Activated gamma-delta T cell treated with Interleukin-2 at 50 U/mL for 16 hours (primary cell): ENCODE data around the gene EAF1.
"Not testable (repeated sequence)": the region's sequence is repeated elsewhere in the genome, so short reads cannot be mapped to it uniquely, and the experiment has no call there.

ENCODE experiments used
- DNase-seq: peaks from one replicate; pipeline ENCODE4 v3.0.0-alpha.2; 2020

EAF1 gene

DNA sequence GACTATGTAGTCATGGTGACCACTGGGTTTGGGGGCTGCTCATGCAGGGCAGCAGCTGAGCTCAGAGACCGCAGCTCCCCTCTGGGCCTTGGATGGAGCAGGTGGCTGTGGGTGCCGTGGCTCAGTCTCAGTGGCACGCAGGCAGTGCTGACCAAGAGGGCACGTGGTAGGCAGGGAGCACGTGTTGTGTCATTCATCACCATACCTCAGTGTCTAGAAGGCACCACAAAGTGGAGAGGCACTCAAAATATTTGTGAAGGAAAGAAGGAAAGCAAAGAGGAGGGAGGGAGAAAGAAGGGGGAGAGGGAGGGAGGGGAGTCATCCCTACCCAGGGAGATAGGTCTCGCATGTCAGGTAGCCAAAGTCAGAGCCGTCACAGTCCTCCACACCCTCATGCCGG, 26.1 kb downstream of the EAF1 start:
- no peak for DNase-seq

DNA sequence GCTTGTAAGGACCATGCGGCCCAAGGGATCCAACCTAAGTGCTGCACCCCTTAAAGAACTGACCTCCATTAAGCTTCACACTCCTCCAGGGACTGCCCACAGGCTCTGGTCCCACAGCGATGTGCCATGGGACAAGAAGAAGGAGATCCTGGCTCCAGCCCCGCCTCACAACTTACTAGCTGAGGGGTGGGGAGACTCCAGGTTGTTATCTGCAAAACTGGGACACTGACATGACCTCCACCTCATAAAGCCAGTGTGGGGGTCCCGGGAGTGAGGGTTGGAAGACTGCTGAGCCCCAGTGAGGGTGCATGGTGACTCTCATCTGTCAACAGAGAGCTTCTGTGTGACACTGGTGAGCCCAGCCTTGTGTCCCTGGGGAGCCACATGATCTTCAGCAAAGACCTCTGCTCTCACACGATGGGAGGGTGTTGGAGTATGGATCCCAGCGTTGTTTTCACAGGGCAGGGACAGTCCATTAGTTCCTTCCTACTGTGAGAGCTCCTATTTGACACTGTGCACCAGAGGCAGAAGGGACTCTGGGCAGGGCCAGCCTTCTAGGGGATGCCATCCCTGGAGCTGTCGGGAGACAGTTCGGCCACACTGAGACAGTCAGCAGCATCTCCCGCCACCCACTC, 26.7 kb downstream of the EAF1 start:
- no peak for DNase-seq

DNA sequence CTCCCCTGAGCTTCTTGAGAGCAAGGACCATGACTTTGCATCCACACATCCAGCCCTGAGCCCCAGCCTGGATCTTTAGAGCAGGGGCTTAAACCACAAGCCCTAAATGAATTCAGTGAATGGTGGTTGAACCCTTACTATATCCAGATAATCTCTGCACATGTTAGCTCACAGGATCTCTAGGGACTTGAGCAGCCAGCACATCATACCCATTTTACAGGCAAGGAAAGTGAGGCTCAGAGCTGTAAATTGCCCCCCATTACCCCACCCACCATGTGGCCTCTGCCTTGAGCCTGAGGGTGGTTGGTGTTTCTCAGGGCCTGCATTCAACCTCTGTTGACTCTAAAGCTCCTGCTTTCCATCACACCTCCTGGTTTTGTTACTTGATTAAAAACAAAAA, 27.6 kb downstream of the EAF1 start:
- DNase-seq, result no peak

DNA sequence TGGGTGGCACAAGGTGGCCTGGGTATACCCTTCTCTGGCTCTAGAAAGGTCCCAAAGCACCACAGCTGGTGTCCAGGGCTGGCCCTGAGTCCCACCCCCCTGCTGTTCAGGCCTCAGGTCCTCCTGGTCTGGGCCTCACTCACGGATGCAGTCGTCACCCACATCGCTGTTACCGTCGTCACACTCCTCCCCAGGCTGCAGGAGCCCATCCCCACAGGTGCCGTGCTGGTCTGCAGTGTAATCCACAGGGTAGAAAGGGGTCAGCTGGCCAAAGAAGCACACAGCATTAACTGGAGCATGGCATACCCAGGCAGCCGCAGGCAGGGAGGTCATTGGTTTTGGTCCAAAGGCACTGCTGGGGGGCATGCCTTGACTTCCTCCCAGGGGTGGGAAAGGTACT, 28.4 kb downstream of the EAF1 start:
- no peak for DNase-seq

DNA sequence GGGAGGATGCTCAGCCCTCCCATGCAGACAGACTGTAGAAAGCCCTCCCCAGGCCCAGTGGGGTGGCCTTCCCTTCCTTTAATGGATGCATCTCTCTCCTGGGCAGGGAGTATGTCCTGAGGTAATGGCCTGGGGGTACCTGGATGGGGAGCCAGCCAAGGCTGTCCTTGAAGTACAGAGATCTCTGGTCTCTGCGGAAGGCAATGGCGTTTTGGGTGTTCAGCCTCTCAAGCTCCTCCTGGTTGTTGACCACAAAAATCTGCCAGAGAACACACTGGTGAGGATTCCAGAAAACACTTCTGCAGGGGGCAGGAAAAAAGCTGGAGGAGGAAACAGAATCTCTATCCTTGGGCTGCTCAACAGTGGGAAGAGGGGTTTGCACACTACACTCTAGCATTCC, 28.9 kb downstream of the EAF1 start:
- no peak for DNase-seq

DNA sequence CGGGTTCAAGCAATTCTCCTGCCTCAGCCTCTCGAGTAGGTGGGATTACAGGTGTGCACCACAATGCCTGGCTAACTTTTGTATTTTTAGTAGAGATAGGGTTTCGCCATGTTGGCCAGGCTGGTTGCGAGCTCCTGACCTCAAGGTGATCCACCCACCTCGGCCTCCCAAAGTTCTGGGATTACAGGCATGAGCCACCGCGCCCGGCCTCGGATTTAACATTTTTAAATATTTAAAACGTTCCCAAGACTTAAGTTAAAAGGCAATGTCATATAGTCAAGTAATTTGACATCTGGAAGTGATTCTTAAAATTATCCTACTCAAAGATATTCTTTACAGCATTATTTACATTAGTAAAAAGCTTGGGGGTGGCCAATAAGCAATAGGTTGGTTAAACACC, 29.5 kb downstream of the EAF1 start:
- DNase-seq, result not testable (repeated sequence)

DNA sequence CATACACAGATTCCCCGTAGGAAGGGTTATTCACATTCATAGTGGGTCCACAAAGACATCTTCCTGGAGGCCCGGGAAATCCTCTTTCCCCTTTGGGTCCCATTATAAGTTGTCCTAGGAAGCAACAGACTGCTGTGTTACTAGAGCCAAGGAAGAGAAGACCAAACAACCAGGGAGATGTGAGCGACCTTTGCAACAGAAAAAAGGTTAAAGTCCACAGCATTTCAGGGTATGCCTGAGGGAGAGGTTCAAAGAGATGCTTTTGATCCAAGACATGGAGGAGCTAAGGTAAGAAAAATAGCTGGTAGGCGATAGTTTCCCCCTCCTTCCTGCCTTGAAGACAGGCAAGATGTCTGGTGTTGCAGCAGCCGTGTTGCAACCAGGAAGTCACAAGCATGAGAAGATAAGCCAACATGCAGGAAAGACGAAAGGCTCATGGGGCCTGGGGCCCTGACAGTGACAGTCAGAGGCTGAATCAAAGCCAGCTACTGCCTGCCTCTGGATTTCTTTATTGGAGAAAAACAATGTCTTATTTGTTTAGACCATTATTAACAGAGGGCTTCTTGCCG, 30.9 kb downstream of the EAF1 start:
- no peak for DNase-seq

DNA sequence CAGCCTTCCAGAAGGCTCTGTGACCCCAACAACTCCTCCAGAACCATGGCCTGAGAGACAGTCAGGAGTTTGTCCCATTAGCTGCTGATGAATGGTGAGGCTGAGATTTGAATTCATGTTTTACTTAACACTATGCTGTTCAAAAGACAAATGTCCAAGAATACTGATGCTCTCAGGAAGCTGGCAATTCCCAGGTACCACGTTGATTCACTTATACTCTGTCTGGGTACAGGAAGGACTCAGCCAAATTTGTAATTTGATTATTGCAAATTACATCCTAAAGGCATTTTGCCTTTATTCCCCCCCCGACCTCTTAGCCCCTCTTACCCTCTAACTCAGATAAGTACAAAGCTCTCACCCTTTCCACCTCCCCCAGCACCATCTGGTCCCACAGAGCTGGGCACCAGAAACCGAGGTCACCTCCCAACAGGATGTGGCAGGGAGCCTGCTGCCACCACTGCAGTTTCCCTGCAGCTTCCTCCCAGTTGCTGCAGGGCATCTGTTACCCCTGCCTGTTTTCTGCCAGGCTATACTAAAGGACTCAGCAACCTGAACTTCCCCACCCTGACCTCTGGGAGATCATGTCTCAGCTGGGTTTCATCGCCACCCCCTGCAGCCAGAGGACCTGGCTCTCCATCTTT, 33.6 kb downstream of the EAF1 start:
- no peak for DNase-seq

DNA sequence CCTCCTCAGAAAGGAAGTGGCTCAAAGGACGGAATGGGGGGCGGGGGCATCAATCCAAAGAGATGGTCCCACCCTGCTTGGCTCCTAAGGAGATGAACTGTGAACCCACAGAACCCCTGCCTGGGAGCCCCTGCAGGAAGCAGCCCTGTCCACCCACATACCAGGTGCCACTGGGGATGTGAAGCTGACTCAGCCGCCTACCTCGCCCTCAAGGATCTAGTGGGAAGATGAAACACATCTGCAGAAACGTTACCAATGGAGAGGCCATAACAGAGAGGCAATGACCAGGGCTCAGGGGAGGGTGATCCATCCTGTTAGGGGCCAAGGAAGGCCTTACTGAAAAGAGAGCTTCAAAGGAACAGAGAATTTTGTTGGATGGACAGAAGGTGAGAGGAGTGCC, 35.1 kb downstream of the EAF1 start:
- no peak for DNase-seq

DNA sequence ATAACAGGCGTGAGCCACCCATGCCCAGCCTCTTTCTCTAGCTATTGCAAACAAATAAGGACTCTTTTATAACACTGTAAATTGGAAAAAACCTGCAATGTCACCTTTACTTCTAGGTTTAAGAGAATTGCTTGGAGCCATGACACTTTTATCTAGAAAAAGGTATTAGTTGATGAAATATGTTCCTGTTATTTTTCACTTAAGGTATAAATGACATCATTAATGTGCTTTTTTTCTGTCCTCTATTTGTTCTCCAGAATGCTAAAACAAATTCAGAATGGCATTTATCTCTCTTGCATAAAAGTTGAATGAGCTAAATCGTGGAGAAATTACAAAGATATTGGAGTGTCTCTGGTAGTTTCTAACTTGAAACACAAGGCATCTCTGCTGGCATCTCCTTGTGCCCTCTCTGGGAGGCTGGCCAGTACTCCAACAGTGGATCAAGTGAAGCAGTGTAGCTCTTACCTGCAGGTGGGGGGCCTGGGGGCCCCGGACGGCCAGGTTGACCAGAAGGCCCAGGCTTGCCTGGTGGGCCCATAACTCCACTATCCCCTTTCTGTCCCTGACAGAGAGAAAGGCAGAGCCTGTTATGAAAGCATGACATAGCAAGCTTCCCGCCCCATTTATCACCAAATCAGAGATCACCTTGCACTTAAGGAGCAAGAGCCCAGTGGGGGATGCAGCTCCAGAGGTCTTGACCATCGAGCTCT, 38.6 kb downstream of the EAF1 start:
- no peak for DNase-seq

DNA sequence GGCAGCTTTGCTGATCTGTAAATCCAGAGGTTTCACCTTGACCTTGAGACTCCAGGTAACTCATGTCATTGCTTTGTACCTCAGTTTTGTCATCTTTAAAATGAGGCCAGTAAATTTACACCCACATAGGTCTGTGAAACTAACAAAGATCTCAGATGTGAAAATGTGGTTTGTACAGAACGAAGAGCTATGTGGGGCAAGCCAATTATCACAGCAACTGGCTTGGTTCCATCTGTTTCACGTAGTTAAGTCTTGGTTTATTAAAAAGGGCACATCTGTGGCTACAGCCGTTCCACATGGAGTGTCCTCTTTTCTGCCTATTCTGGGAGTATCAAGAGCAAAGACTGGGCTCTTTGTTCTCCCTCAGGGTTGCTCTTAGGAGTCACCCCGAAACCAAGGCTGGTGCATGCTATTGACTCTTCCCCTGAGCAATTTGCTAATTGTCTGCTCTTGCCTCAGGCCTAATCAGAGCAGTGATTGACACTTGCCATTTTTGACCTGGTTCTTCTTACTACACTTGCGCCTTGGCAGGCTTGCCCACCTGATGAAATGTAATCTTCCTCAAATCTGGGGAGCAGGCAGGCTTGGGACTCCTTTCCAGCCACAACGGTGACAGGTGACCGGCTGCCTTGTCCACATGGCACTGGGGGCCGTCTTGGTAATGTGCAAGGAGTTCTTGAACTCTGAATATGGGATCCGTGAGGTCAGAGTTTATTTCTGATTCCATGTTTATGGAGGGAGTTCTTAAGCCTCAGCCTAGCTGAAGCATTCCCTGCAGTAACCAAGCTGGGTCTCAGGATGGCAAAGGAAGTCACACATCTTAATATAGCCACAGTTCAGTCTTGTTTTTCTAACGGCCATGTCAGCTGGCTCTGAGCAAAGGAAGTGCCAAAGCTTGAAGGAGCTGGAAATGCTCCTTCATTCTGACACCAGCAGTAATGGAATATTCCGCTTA, 40.1 kb downstream of the EAF1 start:
- DNase-seq, result no peak

DNA sequence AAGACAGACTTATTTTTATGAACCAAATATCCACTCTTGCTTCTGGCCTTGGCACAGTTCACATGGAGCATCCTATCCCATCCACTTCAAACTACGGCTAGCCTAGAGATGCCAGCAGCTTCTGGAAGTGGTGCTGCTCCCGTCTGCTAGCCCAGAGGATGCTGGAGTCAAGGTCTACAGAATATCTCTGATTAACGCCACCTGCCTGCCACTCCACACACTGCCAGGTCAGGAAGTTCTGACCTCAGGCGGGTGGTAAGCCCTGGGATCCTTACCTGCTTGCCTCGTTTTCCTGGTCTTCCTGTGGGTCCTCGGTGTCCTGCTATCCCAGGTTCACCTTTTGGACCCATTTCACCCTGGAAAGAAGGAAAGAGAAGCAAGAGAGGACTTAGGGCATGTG, 42.9 kb downstream of the EAF1 start:
- no peak for DNase-seq

DNA sequence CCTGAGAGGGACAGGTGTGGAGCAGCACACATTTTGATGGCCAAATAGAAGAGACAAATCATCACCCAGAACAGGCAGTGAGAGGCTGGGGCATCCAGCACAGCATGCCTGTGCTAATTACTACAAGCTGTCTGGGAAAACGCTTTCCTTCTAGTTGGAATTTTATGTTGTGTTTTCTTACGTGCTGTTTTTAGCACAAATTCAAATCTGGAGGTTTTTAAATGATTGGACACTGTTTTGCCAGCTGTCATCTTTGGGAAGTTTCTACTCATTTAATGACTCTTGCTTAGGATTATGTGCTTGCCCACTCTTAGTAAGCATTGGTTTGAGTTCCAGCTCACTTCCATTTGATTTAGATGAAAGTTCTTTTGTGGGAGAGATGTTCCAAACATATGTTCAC, 43.5 kb downstream of the EAF1 start:
- no peak for DNase-seq

DNA sequence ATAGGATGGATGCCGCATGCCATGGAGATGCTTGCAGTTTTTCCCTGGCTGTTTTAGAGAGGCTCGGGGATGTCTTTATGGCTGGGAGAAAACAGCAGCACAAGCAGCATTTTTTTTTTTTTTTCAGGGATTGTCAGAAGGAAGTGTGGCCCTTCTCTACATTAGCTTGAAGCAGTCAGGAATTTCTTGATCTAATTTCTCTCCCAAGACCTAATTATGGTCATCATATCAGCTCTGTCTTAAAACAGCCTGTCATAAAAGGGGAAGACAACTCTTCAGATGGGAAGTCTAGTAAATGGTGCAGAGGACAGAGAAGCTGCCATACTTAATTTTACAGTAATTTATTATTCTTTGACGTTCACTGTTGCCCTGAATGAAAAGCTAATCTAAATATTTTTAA, 44.5 kb downstream of the EAF1 start:
- DNase-seq, result no peak

DNA sequence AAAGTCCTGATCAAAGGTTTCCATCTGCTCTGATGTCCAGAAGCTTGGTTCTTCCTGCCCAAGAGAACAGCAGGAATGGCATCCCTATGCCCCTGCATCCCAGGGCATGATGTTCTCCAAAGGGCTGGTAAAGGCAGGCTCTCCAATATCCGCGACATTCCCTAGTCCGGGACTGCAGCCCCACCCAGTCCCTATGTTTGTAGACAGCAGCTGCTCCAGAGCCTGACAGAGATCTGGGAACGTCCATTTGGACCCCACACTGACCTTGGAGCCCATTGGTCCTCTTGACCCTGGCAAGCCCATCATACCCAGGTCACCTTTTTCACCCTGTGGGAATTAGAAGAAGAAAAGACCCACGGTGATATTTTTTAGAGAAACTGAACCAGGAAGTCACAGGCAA, 47.8 kb downstream of the EAF1 start:
- no peak for DNase-seq

DNA sequence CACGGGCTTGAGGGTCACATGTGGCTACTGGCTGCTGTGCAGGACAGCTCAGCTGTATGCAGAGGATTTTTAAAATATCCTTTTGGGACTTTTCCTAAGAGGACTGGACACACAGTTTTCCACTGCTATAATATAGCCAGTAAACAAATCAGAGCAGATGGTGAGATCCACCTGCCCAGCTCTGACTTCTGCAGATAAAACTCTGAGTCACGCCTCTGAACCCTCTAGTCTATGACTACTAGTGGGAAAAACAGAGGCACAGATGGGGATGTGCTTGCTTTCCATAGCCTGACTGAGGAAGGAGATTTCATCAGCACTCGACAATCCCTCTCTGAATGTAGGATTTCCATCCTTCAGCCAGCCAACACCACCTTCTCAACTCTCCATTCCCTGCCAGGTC, 49.0 kb downstream of the EAF1 start:
- DNase-seq, result no peak

DNA sequence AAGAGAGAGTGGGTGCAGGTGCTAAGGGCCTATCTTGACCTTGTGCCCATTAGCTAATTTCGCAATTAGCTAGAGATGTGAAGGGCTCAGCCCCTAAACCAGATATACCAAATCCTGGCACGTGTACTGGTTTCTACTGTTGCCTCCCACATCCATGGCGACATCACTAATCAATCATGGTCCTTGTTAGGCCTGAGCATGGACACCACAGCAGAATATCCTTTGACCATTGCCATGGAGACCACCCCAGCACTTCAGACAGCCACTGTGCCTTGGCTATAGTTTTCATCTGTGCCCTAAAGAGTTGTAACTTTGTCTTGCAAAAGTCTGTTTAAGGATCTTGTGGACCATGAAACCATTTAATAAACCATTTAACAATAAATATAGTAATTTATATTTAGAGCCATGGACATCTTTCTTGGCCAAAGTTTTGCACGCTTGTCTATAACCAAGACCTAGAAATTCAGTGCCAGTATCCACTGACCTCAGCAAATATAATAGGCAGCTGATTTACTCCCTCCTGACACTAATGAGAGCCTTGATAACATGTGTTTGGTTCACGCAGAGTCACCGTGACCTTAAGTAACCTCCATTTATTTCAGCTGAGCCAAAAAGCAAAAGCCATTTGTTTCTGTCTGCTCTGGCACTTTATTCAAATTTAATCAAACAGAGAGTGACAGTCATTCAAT, 50.7 kb downstream of the EAF1 start:
- DNase-seq, result no peak

DNA sequence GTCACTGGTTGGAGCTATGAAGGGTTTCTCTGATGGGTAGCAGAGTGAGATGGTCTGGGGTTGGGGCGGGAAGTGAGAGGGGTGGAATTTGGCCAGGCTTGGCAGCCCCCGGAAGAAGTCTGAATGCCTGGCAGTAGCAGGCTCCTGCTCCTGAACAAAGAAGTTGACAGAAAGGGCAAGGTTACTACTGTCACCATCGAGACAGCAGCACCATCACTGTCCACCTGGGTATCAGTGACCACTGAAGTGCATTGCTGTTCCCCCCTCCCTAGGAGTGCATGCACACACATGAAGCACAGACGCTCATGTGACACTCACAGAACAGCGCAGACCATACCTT, 51.2 kb downstream of the EAF1 start:
- no peak for DNase-seq

DNA sequence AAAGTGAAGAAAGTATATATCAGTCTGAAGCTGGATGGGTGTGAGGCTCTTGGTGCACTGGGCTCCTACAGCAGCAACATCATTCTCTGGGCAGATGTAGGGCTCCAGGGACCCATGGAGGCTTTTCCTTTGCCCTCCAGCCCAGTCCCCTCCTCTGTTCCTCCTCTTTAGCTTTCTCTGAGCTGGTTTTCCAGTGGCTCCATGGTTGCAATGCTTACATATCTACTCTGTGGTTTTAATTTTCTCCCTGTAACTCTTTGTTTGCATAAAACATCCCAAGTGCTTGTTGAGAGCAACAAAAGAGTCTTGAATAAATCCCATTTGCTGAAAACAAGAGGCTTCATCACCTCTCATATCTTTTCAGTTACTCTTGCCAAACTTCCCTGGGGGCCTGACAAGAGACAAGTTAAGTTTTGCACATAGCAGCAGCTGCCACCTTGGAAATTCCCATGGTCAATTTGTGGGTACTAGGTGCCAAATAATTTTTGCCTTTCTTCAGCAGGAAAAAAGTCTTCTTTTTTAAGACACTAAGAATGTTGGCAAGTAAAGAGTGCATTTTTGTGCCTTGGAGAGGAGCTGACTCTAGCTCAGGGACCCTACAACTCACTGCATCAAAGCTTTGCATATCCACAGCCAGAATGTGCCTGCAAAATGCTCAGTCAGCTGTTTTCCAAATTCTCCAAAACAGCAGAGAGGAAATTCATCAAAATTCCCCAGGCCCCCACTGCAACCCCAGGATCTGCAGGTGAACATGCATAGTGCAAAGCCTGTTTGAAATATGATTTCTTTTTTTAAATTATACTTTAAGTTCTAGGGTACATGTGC, 52.2 kb downstream of the EAF1 start:
- DNase-seq, result no peak

DNA sequence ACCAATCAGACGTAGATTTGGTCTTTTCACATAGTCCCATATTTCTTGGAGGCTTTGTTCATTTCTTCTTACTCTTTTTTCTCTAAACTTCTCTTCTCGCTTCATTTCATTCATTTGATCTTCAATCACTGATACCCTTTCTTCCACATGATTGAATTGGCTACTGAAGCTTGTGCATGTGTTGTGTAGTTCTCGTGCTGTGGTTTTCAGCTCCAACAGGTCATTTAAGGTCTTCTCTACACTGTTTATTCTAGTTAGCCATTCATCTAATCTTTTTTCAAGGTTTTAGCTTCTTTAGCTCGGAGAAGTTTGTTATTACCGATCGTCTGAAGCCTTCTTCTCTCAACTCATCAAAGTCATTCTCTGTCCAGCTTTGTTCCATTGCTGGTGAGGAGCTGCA, 57.2 kb downstream of the EAF1 start:
- not testable (repeated sequence) for DNase-seq

DNA sequence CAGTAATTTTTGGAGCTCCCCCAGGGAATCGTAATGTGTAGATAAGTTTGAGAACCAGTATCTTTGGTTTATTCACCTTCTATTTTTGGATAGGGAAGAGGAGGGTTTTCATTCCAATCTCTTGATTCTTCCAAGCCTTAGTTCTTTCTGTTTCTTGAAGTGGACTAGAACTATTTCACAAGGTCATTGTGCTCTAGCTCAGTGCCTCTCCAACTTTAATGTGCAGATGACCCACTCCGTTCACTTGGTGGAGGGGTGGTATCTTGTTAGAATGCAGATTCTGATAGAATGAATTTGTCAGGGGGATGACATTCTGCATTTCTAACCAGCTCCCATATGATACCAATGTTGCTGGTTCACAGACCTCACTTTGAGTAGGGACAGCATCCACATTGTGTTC, 58.6 kb downstream of the EAF1 start:
- no peak for DNase-seq

DNA sequence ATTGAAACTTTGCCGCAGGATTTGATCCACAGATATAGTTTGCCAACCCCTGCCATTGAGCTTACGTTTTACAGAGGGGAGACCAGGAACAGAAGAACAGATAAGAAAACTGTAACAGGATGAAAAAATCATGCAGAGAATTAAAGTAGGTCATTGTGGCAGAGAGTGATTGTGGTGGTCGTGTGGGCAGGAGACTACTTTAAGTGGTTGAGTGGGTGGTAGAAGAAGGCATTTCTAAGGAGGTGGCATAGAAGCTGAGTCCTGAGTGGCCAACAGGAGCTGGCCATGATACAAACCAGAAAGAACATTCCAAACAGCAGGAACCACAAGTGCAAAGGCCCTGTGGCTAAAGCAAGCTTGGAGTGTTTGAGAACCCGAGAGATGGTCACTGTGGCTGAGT, 59.6 kb downstream of the EAF1 start:
- DNase-seq, result no peak
